Activated T-cell treated with anti-CD3 and anti-CD28 coated beads for 48 hours (primary cell): ENCODE measurements around the gene VWA2.

ENCODE experiments used
- DNase-seq: peaks from one replicate; pipeline ENCODE4 v3.0.0-alpha.2; 2020; ENCODE audit warnings: low read depth

Gene VWA2

GRCh38 chr10:114294549-114294948, 55.5 kb downstream of the VWA2 start:
- no peak for DNase-seq

DNA sequence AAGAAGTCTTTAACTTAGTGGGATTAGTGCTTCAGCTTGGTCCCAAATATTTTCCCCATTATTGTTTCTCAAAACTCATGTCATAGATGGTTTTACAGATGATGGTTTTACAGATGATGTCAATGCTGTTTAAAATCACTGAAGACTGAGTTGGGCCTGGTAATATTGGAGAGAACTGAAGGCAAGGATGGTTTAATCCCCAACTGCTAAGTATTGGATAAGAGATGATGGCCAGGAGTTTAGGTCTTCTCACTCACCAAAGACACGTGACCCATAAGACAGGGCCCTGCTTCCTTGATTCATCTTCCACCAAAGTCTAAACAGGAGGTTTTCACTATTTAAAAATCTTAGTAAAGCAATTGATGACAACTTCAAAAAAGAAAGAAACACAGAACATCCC, 56.3 kb downstream of the VWA2 start:
- no peak for DNase-seq

GRCh38 chr10:114297136-114297705, 58.2 kb downstream of the VWA2 start:
- no peak for DNase-seq

DNA sequence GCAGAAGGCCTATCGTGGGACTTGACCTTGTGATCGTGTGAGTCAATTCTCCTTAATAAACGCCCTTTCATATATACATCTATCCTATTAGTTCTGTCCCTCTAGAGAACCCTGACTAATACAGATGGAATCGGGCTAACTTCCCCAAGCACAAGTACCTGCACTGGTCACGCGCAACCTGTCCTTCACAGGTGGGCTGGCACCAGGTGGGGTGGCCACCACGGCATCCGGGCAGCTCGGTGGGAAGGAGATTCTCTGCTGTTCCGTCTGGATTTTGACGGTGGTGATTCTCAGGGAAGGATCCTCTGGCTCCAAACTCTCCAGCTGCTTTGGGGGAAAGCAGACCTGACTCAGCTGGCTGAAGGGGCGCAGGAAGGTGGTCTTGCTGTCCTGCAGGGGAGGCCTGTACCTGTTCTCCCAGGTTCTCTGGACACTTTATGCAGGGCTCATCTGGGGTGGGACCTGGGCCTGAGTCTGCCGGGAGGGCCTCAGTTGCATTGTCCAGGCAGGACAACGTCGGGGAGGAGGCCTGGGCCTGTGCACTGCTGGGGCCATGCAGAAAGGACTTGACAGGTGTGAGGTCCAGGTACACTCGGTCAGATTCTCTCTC, 61.1 kb downstream of the VWA2 start:
- DNase-seq = no peak

GRCh38 chr10:114301177-114301576, 62.1 kb downstream of the VWA2 start:
- DNase-seq = no peak

DNA sequence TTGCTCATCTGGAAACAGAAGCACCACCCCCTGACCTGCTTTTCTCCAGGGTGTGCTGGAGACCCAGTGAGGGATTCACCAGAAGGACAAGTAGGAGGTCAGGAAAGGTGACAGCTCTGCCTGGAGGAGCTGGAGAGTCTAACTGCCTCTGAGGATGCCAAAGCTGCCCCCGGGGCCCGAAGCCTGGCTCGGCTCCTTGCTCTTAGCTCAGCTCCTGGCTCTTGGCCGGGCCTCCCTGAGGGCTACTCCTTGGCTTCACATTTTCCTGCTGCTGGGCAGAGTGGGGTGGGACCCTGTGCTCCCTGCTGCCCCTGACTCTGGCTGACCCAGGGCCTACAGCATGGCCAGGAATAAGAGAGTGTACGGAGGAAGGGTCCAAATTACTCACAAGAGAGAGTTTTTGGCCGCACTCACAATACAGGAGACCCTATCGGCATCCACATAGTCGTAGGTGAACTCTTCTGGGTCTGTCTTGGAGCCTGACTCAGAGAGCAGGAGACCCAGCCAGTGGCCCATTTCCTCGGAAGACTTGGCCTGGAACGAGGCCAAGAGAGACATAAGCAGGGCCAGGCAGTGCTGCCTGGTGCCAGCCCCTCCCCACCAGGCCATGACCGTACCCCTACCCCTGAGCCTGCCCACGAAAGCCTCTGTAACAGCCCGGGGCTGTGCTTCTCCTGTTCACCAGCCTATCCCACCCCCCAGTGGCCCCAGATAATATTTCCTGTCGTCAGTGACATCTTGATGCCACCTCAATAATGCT, 63.1 kb downstream of the VWA2 start:
- no peak for DNase-seq

DNA sequence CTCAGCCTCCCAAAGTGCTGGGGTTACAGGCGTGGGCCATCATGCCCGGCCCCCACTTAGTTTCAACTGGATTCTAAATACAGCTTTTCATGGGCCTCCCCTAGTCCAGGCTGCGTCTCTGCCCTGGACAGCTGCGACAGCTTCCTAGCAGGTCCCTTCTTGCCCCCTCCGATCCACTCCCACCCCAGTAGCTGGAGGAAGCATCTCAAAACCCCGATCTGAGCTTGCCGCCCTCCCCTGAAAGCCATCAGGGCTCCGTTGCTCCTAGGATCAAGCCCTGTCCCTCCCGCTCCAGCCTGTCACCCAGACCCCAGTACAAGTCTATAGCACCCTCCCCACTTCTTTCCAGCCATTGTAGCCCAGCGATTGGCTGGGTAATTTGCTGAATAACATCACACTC, 64.5 kb downstream of the VWA2 start:
- no peak for DNase-seq

DNA sequence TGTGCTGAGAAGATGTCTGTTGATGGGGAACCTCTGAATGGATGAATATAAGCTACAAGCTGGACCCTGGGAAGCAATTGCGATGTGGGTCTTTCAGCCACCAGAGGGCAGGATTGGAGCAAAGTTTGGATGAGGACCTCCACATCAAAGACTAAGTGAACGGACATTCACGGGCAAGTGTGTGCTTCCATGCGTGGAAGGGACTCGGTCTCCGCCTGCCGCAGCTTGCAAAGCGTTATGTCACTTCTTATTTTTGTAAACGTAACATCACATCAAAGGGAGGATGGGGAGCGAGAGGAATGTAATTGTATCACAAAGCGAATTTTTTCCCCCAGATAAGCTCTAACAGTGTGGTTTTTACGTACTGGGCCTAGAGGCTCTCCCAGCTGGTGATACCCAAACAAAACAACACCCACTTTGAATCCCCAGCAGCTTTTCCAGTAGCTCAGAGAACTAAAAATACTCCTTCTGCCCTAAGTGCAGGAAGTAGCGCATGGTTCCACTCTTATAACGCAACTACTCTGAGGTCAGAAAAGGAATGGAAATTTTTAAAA, 65.0 kb downstream of the VWA2 start:
- DNase-seq = peak; percentile 63

DNA sequence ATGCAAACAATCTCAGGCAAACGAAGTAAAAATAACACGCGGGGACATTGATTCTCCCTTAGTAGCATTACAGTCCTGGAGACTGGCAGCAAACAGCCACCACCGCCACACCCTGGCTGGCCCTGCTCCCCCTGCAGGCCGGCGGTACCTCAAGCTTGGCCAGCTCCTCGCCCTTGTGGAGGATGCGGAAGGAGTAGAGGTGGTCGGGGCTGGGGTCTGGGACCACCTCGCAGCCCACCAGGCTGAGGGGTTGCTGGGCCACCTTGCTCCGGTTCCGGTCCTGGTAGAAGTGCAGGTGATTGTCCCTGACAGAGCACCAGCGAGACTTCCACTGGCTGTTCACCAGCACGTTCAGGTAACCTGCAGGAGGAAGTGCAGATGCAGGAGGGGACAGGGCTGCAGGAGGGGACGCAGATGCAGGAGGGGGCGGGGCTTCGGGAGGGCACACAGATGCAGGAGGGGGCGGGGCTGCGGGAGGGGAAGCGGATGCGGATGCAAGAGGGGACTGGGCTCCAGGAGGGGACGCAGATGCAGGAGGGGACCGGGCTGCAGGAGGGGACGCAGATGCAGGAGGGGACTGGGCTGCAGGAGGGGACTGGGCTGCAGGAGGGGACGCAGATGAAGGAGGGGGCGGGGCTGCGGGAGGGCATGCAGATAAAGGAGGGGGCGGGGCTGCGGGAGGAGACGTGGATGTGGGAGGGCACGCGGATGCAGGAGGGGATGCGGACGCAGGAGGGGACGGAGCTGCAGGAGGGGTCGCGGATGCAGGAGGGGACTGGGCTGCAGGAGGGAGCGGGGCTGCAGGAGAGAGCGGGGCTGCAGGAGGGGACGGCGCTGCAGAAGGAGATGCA, 65.7 kb downstream of the VWA2 start:
- DNase-seq = peak; percentile 41

- DNase-seq = no peak
These were observed 66.5 kb downstream of the VWA2 start for GRCh38 chr10:114305521-114305925.

DNA sequence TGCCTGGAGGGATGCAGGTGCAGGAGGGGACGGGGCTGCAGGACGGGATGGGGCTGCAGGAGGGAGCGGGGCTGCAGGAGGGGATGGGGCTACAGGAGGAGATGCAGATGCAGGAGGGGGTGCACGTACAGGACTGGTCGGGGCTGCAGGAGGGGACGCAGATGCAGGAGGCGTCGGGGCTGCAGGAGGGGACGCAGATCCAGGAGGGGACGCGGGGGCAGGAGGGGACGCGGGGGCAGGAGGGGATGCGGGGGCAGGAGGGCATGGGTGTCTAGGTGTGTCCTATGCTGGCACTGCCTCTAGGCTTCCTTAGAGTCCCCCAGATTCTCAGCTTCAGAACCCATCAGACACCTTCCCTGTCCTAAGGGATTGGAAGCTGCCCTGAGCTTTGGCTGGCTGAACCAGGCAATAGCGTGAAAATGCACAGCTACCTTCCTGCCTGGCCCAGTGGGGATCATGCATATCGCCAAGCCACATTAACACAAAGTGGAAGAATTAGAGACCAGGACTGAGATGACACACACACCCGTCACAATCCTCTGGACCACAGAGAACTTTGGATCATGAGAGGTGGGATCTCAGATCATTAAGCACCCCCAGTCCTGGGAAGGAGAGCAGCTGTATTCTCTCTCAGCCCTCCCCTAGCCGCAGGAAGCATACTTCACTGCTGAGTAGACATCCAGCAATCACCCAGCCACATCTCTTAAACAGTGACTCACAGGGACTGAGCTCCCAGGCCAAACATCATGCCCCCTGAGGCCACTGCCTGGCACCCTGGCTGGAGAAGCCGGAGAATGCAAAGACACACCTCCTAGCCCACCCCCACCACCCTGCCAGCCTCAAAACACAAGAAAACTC, 67.3 kb downstream of the VWA2 start:
- DNase-seq = no peak

DNA sequence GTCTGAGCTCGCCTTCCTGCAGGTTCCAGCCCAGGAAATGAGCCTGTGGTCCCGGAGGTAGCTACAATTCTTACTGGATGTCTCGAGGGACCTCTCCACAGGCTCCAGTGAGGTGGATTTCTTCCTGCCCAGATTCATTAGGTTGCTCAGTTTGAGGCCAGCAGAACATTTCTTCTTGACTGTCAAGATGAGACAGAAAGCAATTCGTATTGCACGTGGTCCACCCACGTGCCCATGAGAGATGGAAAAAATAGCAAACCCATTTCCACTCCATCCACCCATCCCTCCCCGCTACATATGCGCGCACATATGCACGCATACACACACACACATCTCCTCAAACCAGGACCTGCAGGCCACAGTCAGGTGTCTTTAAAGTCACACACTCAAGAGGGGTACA, 68.7 kb downstream of the VWA2 start:
- DNase-seq = no peak

DNA sequence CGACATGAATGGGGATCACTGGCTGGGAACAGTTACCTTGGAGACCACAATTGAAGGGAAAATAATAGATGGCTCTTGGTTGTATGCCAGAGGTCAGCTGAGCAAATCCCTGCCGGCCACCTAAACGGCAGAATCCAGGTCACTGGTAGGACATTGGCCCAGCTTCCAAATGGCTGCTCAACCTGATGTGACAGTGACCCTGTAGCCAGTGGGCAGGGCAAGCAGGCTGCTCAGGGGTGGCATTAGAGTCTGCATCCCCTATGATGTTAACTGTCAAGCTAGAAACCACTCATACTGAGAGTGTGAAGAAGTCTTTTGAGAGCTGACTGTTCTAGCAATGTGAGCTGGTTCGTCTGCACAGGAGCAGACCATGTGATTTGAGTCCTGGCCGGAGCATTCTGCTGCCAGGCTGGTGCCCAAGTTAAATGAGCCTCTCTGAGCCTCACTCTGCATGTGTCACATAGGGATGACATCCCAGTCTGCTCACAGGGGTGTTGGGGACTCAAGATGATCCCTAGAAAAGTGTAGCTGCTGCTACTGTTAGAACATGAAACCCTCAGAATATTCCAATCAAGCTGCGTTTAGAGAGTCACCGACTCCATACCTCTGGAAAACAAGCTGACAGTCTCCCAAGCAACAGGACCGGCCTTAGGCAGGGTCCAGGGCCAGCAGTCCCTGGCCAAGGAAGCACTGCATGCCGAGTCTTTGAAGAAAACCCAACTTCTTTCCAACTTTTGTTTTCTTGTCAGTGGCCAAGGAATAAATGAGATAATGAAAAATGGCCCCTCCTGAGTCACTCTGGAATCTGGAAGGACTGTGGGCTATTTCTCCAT, 69.7 kb downstream of the VWA2 start:
- no peak for DNase-seq

DNA sequence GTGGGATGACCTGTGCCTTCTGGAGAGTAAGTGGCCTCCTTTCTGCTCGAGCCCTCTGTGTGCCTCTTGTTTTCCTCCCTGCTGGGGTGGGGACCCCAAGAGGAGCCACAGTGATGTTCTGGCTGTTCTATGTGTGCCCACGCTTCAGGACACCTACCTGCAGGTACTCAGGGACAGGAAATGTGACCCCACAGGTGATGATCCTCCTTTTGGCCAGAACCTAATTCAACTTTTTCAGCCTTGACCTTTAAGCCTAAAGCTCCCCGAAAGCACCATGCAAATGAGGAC, 70.3 kb downstream of the VWA2 start:
- no peak for DNase-seq

DNA sequence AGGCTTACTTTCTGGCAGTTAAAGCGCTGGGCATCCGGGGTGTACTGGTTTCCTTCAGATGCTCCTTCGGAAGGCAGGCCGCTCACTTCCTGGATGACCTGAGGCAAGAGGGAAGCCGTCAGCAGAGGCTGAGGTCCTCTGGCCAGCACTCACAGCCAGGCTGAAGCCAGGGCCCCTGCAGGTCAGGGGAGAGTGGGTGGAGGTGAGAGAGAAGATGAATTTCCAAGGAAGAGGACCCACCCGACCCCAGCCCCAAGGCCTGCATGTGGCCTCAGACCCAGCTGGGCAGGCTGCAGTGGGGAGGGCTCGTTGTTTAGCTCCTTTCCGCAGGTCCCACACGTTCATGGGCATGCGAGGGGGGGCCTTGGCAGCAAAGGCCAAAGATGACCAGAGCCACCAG, 71.3 kb downstream of the VWA2 start:
- DNase-seq = no peak

DNA sequence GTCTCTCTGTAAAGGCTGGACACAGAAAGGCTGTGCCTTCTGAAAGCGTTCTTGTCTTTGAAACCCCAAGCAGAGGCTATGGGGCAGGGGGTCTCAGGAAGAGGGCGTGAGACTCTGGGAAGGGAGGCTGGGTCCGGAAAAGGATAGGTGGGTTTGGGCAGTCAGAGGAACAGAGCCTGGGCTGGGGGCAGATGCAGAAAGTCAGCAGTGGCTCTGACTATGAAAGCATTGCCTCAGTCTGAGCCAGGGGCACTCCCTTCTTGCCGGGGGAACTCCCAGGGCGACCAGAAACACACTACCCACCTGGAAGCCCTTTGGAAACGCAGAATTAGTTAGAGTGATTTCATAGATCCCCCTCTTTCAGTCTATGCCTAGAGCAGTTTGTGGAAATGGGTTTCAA, 72.0 kb downstream of the VWA2 start:
- DNase-seq = no peak

- no peak for DNase-seq
These were observed 72.6 kb downstream of the VWA2 start for GRCh38 chr10:114311496-114312209.

- no peak for DNase-seq
These were observed 74.1 kb downstream of the VWA2 start for GRCh38 chr10:114313139-114313538.

GRCh38 chr10:114313866-114314265, 74.8 kb downstream of the VWA2 start:
- no peak for DNase-seq
